MV-4-11 (cell line): Measurements from ENCODE around the gene CRB2.

Experiments used
- DNase-seq: peaks from one replicate; lab custom pipeline; 2025; lab: John Stamatoyannopoulos, UW

The CRB2 gene

GRCh38 chr9:123364241-123364824 is 8.3 kb downstream of the CRB2 start:
- DNase-seq: no peak

- DNase-seq: peak; percentile 9
Observed at GRCh38 chr9:123365287-123365880, 9.4 kb downstream of the CRB2 start.

GRCh38 chr9:123365881-123366528 is 10.0 kb downstream of the CRB2 start:
- no peak for DNase-seq

GRCh38 chr9:123368023-123368422 is 12.0 kb downstream of the CRB2 start:
- no peak for DNase-seq

GRCh38 chr9:123368536-123369153 is 12.6 kb downstream of the CRB2 start:
- no peak for DNase-seq

- no peak for DNase-seq
Observed at GRCh38 chr9:123369296-123369695, 13.3 kb downstream of the CRB2 start.

- no peak for DNase-seq
Observed at GRCh38 chr9:123370108-123370507, 14.1 kb downstream of the CRB2 start.

GRCh38 chr9:123370526-123371227 is 14.7 kb downstream of the CRB2 start:
- no peak for DNase-seq

- DNase-seq: no peak
Observed at GRCh38 chr9:123371228-123371584, 15.2 kb downstream of the CRB2 start.

- no peak for DNase-seq
Observed at GRCh38 chr9:123371805-123372590, 16.0 kb downstream of the CRB2 start.

- no peak for DNase-seq
Observed at GRCh38 chr9:123372766-123373446, 16.9 kb downstream of the CRB2 start.

GRCh38 chr9:123373447-123373923 is 17.5 kb downstream of the CRB2 start:
- no peak for DNase-seq

- DNase-seq: no peak
Observed at GRCh38 chr9:123373946-123374345, 17.9 kb downstream of the CRB2 start.

GRCh38 chr9:123375469-123376132 is 19.6 kb downstream of the CRB2 start:
- DNase-seq: peak; percentile 87

GRCh38 chr9:123376218-123377071 is 20.4 kb downstream of the CRB2 start:
- DNase-seq: no peak

- no peak for DNase-seq
Observed at GRCh38 chr9:123377211-123377971, 21.4 kb downstream of the CRB2 start.

- DNase-seq: no peak
Observed at GRCh38 chr9:123378025-123378424, 22.0 kb downstream of the CRB2 start.

GRCh38 chr9:123378956-123379660 is 23.1 kb downstream of the CRB2 start:
- no peak for DNase-seq
